Endothelial cell of umbilical vein (primary cell): Measurements from ENCODE around the gene CARD10.

ENCODE experiments used
- EZH2 ChIP-seq: IDR thresholded peaks from 2 replicates; pipeline ENCODE4 v1.6.1; 2012; ENCODE audit warnings: borderline replicate concordance, low read depth, mild to moderate bottlenecking, moderate library complexity, low read length, inconsistent platforms; ENCODE audit not compliant: severe bottlenecking
- MYC ChIP-seq: IDR thresholded peaks from one replicate; pipeline ENCODE4 v1.6.1; 2011; ENCODE audit warnings: mild to moderate bottlenecking, low read depth, low read length
- POLR2A ChIP-seq: IDR thresholded peaks from 2 replicates; pipeline ENCODE4 v1.6.1; 2012; ENCODE audit warnings: low read depth, mild to moderate bottlenecking, control low read depth, low read length
- POLR2AphosphoS5 ChIP-seq: IDR thresholded peaks from 2 replicates; pipeline ENCODE4 v1.6.1; 2012; ENCODE audit warnings: low read depth, mild to moderate bottlenecking, control low read depth, low read length, moderate library complexity; ENCODE audit not compliant: insufficient read depth
- TF ChIP-seq, protein P1 (sequence below), 2 donors: IDR thresholded peaks; 1 replicate in 1 of 2; 2 replicates in 1 of 2; pipeline ENCODE4 v1.5.1; 2011; ENCODE audit warnings: low read length in 2 of 2, mild to moderate bottlenecking in 2 of 2, moderate library complexity in 2 of 2, control low read depth in 1 of 2, inconsistent platforms in 1 of 2, low read depth in 1 of 2; ENCODE audit not compliant: insufficient read depth in 1 of 2; ENCODE audit errors: extremely low read depth in 1 of 2
- TF ChIP-seq, protein P2 (sequence below): IDR thresholded peaks from 2 replicates; pipeline ENCODE4 v1.6.1; 2011; ENCODE audit not compliant: insufficient read depth, insufficient read length

DNA sequence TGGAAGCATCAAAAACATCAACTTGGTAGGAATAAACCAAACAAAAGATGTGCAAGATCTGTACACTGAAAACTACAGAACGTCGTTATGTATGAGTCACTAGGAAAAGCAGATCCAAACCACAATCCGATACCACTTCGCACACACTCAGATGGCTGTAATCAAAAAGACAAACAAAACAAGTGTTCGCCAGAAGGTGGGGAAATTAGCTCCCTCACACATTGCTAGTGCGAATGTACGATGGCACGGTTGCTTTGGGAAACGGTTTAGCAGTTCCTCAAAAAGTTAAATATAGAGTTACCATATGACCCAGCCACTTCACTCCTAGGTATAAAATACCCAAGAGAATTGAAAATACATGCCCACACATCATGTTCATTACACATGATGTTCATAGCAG, 14.8 kb upstream of the CARD10 start:
- TF ChIP-seq, protein P1, sequence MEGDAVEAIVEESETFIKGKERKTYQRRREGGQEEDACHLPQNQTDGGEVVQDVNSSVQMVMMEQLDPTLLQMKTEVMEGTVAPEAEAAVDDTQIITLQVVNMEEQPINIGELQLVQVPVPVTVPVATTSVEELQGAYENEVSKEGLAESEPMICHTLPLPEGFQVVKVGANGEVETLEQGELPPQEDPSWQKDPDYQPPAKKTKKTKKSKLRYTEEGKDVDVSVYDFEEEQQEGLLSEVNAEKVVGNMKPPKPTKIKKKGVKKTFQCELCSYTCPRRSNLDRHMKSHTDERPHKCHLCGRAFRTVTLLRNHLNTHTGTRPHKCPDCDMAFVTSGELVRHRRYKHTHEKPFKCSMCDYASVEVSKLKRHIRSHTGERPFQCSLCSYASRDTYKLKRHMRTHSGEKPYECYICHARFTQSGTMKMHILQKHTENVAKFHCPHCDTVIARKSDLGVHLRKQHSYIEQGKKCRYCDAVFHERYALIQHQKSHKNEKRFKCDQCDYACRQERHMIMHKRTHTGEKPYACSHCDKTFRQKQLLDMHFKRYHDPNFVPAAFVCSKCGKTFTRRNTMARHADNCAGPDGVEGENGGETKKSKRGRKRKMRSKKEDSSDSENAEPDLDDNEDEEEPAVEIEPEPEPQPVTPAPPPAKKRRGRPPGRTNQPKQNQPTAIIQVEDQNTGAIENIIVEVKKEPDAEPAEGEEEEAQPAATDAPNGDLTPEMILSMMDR (IDR thresholded peaks at IDR 0.05; ENCODE audit: extremely low read depth in 1 of 2, insufficient read depth in 1 of 2, low read depth in 1 of 2, low read length in 2 of 2), result no peak
- TF ChIP-seq, protein P2, sequence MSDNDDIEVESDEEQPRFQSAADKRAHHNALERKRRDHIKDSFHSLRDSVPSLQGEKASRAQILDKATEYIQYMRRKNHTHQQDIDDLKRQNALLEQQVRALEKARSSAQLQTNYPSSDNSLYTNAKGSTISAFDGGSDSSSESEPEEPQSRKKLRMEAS, result no peak
- no peak for TF ChIP-seq POLR2AphosphoS5
- TF ChIP-seq POLR2A, result no peak
- TF ChIP-seq EZH2, result no peak
- TF ChIP-seq MYC, result no peak
